NB4 (cell line): ENCODE measurements around the gene TBC1D23.

ENCODE experiments used
- CTCF ChIP-seq: IDR thresholded peaks from one replicate; pipeline ENCODE4 v1.5.1; 2012; ENCODE audit warnings: low read depth, low read length
- POLR2A ChIP-seq: IDR thresholded peaks from 2 replicates; pipeline ENCODE4 v1.6.1; 2011; ENCODE audit warnings: mild to moderate bottlenecking; ENCODE audit not compliant: insufficient read length; ENCODE audit errors: extremely low read depth

- TF ChIP-seq CTCF (no peak), POLR2A (no peak)
Observed at GRCh38 chr3:100306695-100307094, 45.9 kb downstream of the TBC1D23 start.
